Stimulated activated CD4-positive, alpha-beta T cell treated with anti-CD3 and anti-CD28 coated beads, TNF-alpha, amount 100 ng/mL, for 48 hours (primary cell): ENCODE data around the gene PRDM1.

Experiments
- DNase-seq, 3 donors: peaks; one replicate each; pipeline ENCODE4 v3.0.0-alpha.2; 2020; ENCODE audit warnings: low read depth in 3 of 3

PRDM1 gene

DNA sequence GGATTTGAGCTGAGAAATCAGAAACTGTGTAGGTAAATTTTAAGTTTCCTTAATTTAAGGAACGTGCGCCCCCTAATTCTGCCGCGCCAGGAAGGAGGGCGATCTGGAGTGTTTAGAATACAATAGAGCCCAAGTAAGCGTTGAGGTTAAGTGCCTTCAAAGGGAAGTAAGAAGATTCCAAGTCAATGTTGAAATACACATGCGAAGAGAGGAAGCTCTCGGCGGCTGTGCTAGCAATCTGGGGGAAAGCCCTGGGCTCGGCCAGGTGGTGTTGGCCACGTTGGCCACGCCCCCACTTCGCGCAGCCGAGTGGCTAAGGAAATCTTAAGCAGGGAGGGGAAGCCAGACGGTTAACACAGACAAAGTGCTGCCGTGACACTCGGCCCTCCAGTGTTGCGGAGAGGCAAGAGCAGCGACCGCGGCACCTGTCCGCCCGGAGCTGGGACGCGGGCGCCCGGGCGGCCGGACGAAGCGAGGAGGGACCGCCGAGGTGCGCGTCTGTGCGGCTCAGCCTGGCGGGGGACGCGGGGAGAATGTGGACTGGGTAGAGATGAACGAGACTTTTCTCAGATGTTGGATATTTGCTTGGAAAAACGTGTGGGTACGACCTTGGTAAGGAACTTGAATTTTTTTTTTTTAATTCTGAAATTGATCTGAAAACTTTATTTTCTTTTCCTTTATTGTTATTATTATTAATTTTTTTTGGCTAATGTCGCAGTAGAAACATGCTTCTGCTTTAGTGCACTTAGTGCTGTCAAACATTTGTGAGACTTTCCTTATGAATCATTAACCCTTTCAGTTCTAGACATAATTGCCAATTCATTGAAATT lies at the start of gene PRDM1:
Gene PRDM1, plus strand, starts transcription at position 353 of the 830 bp plus-strand sequence. Its CDS starts 218 bp downstream, at position 571.
- peak; percentile 46 to 62 (median 53) for DNase-seq

DNA sequence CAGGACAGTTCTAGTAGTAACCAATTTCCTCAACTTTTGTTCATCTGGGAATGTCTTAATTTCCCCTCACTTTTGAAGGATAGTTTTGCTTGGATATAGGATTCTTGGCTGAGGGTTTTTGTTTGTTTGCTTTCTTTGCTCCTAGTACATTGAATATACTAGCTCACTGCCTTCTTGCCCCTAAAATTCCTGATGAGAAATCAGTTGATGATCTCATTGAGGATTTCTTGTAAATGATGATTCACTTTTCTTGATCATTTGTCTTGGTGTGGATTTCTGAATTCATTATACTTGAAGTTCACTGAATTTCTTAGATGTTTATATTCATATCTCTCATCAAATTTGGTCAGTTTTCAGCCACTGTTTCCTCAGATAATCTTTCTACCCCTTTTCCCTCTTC lies 49.1 kb upstream of the PRDM1 start:
- no peak for DNase-seq

DNA sequence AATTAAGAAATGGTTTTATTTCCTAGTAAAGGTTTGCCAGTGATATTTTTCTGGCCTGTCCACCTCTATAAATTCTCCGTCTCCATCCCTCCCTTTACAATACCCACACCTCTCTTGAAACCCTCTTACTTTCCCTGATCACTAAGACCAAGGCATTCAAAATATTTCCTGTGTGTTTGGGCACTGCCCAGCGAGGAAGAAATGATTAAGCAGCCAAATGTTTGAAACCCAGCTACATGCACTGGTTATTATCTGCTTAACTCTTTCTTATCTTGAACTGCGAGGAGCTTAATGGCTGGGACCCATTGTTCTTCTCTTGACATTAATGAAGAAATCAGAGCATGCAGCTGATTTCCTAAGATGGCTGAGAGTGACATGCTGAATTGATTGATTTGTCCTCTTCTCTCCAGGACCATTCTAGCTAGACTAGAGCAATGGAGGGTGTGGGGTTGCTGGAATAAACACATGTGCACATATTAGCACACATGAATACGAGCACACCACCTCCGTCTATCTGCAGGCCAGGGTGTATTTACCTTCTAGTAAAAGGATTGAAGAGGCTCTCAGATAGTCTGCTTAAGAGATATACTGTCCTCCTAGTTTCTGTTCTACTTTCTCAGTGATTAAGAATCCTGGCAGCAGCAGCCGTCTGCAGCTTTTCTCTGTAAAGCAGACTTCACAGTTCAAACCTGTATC lies 46.1 kb upstream of the PRDM1 start:
- DNase-seq = no peak

DNA sequence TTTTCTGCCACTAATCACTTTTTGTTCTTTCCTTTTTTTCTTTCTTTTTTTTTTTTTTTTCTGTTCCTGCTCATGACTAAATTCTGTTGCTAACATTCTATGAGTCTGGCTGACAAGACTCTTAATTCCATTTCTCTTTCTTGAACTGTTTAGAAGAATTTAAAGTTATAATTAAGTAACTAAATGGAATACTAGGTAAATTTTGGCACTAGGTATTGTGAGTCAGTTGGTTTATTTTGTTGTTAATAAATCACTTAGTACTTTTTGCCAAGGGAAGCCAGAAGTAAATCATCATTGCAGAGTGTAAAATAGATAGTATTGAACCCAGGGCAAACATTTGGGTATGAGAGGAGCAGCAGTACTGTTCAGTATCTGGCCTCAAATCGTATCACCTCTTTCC lies 42.0 kb upstream of the PRDM1 start:
- no peak for DNase-seq

DNA sequence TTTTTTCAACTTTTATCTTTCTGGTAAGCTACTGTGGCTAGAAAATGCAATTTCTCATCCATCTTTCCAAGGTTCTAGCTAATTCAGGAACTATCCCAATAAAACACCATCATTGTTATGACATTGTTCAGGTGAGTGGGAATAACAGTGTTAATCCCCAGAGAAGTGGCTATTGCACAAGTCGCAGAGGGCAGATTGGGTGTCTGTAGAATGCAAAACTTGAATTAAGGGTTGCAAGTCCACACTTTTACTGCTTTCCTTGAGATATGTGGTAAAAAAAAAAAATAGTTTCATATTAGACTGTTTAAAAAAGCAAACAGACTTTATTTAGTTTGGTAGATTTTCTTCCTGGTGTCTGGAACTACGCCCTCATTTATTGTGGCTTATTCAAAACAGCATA lies 41.1 kb upstream of the PRDM1 start:
- DNase-seq = no peak

DNA sequence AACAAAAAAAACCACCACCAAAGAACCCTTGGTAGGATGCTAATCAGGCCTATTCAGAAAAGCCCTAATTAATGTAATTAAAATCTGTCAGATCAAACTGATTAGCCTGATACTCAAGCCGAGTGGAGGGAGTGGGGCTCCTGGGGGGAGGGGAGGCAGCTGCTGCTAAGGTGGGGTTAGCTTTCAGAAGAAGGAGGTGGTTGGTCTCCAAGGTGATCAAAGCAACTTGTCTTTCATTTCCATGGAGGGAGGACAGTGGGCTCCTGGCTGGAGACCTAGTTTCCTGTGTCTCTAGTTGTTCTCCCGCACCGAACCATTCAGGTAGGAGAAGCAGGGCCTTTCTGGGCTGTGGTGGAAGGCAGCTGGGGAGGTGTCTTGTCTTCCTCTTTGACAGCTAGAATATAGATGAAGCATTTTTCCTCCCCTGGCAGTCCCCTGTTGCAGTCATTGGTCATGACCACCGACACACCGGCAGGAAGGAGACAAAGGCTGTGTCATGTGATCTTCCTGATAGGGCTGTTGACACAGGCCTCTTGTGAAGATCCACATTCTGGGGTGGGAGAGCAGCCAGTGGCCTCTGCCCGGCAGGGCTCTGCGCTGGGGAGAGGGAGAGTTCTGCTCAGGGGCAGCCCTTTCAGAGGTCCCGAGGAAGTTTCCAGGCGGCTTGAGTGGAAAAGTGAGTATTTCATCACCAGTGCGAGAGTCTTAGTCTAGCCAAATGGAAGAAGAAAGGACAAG lies 39.9 kb upstream of the PRDM1 start:
- DNase-seq = no peak

DNA sequence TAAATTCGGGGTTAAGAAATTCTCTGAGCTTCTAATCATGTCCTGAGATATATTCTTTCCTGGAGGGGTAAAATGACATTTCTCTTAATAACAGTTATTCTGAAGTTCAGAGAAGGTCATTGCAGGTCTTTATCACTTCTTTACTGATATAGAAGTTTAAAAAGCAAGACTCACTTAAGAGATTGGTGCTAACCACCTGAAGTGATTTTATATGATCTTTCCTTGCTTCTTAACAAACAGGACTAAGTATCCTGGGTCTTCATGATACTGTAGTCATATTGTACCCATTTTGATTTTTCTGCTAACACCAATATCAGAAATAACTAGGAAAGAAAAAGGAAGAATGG lies 39.3 kb upstream of the PRDM1 start:
- DNase-seq = no peak

DNA sequence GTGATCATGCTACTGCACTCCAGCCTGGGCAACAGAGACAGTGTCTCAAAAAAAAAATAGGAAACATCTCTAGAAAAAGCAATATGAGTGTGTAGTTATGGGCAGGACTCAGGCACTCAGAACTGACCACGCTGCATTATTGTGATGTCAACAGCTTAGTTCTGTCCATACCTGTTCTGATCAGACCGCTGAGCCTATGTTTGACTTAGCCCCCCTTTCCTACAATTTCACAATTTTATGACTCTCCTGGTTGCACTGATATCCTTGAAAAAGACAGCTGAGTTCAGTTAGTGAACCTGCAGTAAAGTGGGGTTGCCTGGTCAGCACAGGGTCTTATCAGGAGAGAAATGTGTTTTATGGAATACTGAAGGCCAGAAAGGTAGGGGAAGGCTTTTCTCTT lies 37.8 kb upstream of the PRDM1 start:
- DNase-seq = no peak

DNA sequence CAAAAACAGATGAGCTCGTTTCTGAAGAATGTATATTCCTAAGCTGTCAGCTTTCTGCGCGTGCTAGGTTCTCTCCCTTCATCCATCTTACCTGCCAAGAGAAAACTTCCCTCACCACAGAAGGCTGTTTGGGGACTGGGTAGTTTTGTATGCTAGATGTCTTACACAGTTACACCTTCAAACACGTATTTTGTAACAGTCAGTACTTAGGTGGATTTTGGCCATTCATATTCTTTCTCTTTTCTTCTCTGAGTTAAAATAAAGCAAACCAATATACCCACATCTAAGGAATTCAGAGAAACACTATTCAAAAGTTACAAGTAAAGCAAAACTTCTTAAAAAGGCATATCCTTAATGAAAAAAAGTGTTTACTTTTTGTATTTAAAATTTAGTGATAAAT lies 35.6 kb upstream of the PRDM1 start:
- DNase-seq = no peak

GRCh38 chr6:106051226-106051625 lies 34.9 kb upstream of the PRDM1 start:
- DNase-seq = no peak

DNA sequence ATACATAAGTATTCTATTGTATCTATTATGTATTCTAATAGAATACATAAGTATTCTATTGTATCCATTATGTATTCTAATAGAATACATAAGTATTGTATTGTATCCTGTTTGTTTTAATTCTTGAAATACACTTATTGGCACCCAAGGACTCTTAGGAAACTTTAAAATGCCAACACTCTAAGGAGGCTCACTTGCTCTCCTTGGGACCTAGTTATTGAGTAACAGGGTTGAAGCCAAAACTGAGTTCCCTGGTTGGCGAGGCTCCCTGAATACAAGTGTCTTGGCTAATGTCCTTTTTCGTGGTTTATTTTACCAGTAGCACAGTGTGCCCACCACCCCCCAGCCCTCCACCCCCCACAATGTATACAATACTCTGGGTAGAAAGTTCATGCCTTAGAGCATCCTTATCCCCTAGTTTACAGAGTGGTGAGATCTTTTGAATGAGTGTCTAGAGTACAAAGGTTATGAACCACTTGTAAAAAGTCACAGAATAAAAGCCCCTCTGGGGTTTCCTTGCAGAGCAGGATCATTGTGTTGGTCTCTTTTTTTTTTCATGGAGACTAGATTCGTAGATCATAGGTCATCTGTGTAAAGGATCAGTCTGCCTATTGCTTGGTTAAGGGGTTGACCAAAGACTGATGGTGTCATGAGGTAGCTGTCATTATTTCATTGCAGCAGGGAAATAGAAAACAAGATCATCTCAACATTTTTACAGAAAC lies 32.5 kb upstream of the PRDM1 start:
- DNase-seq = no peak

- DNase-seq = no peak
These were observed 30.6 kb upstream of the PRDM1 start for GRCh38 chr6:106055489-106055888.

- DNase-seq = no peak
These were observed 29.9 kb upstream of the PRDM1 start for GRCh38 chr6:106056060-106056745.

DNA sequence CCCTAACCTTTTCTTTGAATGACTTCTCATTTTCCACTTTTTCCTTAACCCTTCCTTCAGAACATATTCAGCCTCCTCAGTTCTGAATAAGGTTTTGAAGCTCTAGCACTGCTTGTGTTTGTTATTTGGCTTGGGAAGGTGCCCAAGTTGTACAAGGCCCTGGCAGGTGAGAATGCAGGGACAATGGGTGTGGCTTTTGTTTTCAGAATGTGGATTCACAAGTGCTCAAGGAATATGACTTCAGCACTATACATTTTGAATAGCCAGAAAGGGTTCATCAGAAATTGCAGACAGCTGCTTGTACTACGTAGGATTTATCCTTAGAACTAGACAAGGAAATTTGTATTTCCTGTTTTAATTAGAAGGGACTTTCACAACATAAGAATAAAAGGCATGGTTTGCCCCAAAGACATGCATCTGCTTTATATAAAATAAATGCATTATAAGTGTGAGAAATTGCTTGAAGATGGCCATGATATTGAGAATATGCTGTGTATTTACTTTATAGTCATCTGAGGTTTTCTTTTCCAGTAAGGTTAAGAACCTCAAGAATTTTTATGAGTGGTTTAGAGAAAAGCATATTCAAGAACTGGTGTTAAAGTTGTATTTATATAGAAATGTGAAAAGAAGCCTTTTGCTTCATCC lies 29.3 kb upstream of the PRDM1 start:
- no peak for DNase-seq

DNA sequence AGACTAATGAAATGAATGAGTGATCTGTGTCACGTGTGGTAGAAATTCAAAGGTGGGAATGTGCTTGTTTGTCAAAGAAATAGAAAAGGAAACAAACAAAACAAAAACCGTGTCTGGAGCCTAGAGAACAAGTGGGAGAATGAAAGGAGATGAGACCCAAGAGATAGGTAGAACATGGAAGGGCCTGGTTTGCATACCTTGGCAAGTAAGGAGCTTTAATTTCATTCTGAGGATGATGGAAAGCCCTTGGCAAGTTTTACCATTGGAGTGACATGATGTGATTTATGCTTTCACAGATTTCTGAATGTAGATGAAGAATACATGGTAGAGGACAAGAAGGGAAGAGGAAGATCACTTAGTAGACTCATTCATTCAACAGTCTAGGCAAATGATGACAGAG lies 26.8 kb upstream of the PRDM1 start:
- no peak for DNase-seq

DNA sequence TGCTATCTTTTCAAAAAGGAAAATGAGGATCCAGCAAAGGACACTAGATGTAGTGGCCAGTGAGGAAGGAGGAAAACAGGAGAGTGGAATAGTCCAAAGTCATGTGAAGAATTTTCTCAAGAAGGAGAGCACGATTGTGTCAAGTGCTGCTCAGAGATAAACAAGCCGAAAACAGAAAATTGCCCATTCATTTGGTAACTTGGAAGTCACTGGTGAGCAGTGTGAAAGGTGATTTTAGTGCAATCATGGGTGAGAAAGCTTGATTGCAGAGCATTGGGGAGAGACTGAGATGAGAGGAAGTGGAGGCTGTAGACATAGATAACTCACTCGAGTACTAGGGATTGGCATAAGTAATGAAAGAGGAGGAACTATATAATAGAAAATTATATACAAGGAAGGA lies 26.0 kb upstream of the PRDM1 start:
- DNase-seq = no peak

- no peak for DNase-seq
These were observed 22.7 kb upstream of the PRDM1 start for GRCh38 chr6:106063448-106063850.

- DNase-seq = no peak
These were observed 22.0 kb upstream of the PRDM1 start for GRCh38 chr6:106064142-106064541.

DNA sequence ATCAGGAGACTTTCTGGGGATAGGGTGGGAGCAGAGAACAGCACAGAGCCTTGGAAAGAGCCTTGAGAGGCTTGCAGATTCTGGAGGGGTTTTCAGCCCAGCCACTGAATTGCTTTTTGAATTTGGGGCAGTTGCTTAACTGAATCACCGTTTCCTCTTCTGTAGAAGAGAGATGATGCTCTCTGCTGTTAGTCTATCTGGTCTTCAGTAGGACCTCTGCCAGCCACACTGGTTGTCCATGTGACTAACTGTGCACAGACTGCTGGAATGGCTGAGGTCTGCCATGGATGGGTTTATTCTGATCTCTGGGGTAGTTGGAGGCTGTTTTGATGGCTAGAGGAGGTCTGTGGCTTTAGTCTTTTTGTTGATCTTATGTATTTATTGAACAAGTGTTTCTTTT lies 21.4 kb upstream of the PRDM1 start:
- no peak for DNase-seq

DNA sequence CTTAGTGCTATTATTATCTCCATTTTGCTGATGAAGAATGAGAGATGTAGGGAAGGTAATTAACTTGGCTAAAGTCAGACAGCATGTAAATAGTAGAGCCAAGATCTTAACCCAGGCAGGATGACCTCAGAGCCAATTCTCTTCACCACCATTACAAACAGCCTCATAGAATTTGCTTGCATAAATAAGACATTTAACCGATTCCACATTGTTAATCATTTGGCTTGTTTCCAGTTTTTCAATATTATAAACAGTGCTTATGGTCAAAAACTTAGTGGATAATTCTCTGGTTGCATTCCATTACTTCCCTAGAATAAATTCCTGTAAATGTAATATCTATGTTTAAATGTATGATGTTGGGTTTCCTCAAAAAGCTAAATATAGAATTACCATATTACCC lies 19.1 kb upstream of the PRDM1 start:
- no peak for DNase-seq

- DNase-seq = no peak
These were observed 16.7 kb upstream of the PRDM1 start for GRCh38 chr6:106069478-106069877.
